Esophagus muscularis mucosa (tissue), 3 donors: ENCODE measurements around the gene SUPT20HL2.

Experiments
- CTCF ChIP-seq, 3 experiments: fragments of 200-600 bp in 2 of 3; fragments of 450-650 bp in 1 of 3; sonication (generic) in 2 of 3; IDR thresholded peaks; one replicate each; pipeline ENCODE4 v1.5.1; 2017 to 2019; ENCODE audit warnings: antibody characterized with exemption in 3 of 3, mild to moderate bottlenecking in 2 of 3, moderate library complexity in 1 of 3
- EP300 ChIP-seq: sonication (generic); formaldehyde crosslinking; IDR thresholded peaks from one replicate; pipeline ENCODE4 v1.6.1; 2017; ENCODE audit warnings: antibody characterized with exemption

- TF ChIP-seq CTCF (IDR thresholded peaks at IDR 0.05), result no peak
- TF ChIP-seq EP300, result no peak
Observed at GRCh38 chrX:24285082-24285481, 28.8 kb downstream of the SUPT20HL2 start.
